Stimulated activated CD4-positive, alpha-beta T cell treated with anti-CD3 and anti-CD28 coated beads, Interleukin-2, amount 100 ng/mL, for 4 hours (primary cell): Measurements from ENCODE around the gene CREB3L2.
A peak's percentile ranks its signal among the peaks of the same experiment; 100 is the strongest.
"Not testable (repeated sequence)": the region's sequence is repeated elsewhere in the genome, so short reads cannot be mapped to it uniquely, and the experiment has no call there.

ENCODE experiments used
- DNase-seq: peaks from one replicate; pipeline ENCODE4 v3.0.0-alpha.2; 2020; ENCODE audit warnings: low read depth

Gene CREB3L2

GRCh38 chr7:138001529-138002095 lies at the start of gene CREB3L2:
CREB3L2 (minus strand) TSS chr7:138002086; CDS start chr7:138001705, 381 bp downstream.
- DNase-seq: peak; percentile 22

- DNase-seq: no peak
Observed at GRCh38 chr7:138049505-138050116, 47.7 kb upstream of the CREB3L2 start.

GRCh38 chr7:138047907-138048306 lies 46.0 kb upstream of the CREB3L2 start:
- no peak for DNase-seq

GRCh38 chr7:138044897-138045296 lies 43.0 kb upstream of the CREB3L2 start:
- no peak for DNase-seq

GRCh38 chr7:138040063-138040462 lies 38.2 kb upstream of the CREB3L2 start:
- DNase-seq: not testable (repeated sequence)

- DNase-seq: no peak
Observed at GRCh38 chr7:138036135-138036534, 34.2 kb upstream of the CREB3L2 start.

GRCh38 chr7:138033241-138033640 lies 31.4 kb upstream of the CREB3L2 start:
- no peak for DNase-seq

- no peak for DNase-seq
Observed at GRCh38 chr7:138032770-138033169, 30.9 kb upstream of the CREB3L2 start.

- no peak for DNase-seq
Observed at GRCh38 chr7:138032186-138032585, 30.3 kb upstream of the CREB3L2 start.

GRCh38 chr7:138030679-138031351 lies 28.9 kb upstream of the CREB3L2 start:
- no peak for DNase-seq

GRCh38 chr7:138029941-138030340 lies 28.1 kb upstream of the CREB3L2 start:
- DNase-seq: no peak

- no peak for DNase-seq
Observed at GRCh38 chr7:138029126-138029525, 27.2 kb upstream of the CREB3L2 start.

- no peak for DNase-seq
Observed at GRCh38 chr7:138027100-138027499, 25.2 kb upstream of the CREB3L2 start.

GRCh38 chr7:138025215-138026186 lies 23.6 kb upstream of the CREB3L2 start:
- DNase-seq: no peak

GRCh38 chr7:138024765-138025164 lies 22.9 kb upstream of the CREB3L2 start:
- DNase-seq: no peak

- DNase-seq: no peak
Observed at GRCh38 chr7:138024343-138024691, 22.4 kb upstream of the CREB3L2 start.

GRCh38 chr7:138023618-138024342 lies 21.9 kb upstream of the CREB3L2 start:
- DNase-seq: no peak

- DNase-seq: no peak
Observed at GRCh38 chr7:138021889-138022288, 20.0 kb upstream of the CREB3L2 start.

- DNase-seq: no peak
Observed at GRCh38 chr7:138017992-138018391, 16.1 kb upstream of the CREB3L2 start.

- DNase-seq: no peak
Observed at GRCh38 chr7:138015096-138015495, 13.2 kb upstream of the CREB3L2 start.

- no peak for DNase-seq
Observed at GRCh38 chr7:138014686-138015085, 12.8 kb upstream of the CREB3L2 start.

GRCh38 chr7:138014201-138014600 lies 12.3 kb upstream of the CREB3L2 start:
- DNase-seq: not testable (repeated sequence)
